Suprapubic skin (tissue), 4 donors: ENCODE results near the gene ATG5. TPM values are rescaled to one million over a fixed set of nuclear protein-coding genes. Genes with fewer than 3 reads are reported as not detected.
"Not testable (repeated sequence)": the region's sequence is repeated elsewhere in the genome, so short reads cannot be mapped to it uniquely, and the experiment has no call there.

Experiments used
- DNase-seq, 2 donors: peaks; one replicate each; pipeline ENCODE4 v3.0.0-alpha.2; 2019; ENCODE audit warnings: low spot score in 2 of 2
- H3K27ac ChIP-seq: fragments of 200-600 bp; sonication (generic); one replicate; pipeline ENCODE4 v1.5.1; 2019
- H3K27me3 ChIP-seq: fragments of 200-600 bp; sonication (generic); one replicate; pipeline ENCODE4 v1.5.1; 2019
- H3K36me3 ChIP-seq: fragments of 200-600 bp; sonication (generic); one replicate; pipeline ENCODE4 v1.5.1; 2019
- H3K4me1 ChIP-seq: fragments of 200-600 bp; sonication (generic); one replicate; pipeline ENCODE4 v1.5.1; 2019
- H3K4me3 ChIP-seq: fragments of 200-600 bp; sonication (generic); one replicate; pipeline ENCODE4 v1.5.1; 2019; ENCODE audit warnings: mild to moderate bottlenecking
- H3K9me3 ChIP-seq: fragments of 200-600 bp; sonication (generic); one replicate; pipeline ENCODE4 v1.5.1; 2019
- EP300 ChIP-seq: sonication (generic); formaldehyde crosslinking; IDR thresholded peaks from one replicate; pipeline ENCODE4 v1.6.1; 2017; ENCODE audit warnings: antibody characterized with exemption
- POLR2A ChIP-seq, 2 donors: fragments of 450-650 bp; IDR thresholded peaks; one replicate each; pipeline ENCODE4 v1.6.1; 2017; ENCODE audit warnings: antibody characterized with exemption in 2 of 2, mild to moderate bottlenecking in 2 of 2, moderate library complexity in 2 of 2
- POLR2AphosphoS5 ChIP-seq, 3 donors: sonication (generic); formaldehyde crosslinking; IDR thresholded peaks; one replicate each; pipeline ENCODE4 v1.6.1; 2017; ENCODE audit warnings: antibody characterized with exemption in 3 of 3
- WGBS: methylation state at CpG from one replicate; pipeline ENCODE4 v1.1.5; 2018; 5-methylcytosine and 5-hydroxymethylcytosine counted together
- total RNA-seq, 4 donors: library from RNA; depleted of rRNA; stranded (reverse); fragments of >200 nt; gene quantifications; one replicate each; pipeline ENCODE4 v1.1.0, GENCODE V29; 2016
- TF ChIP-seq, protein P1 (sequence below), 2 donors: fragments of 200-600 bp in 1 of 2; fragments of 450-650 bp in 1 of 2; sonication (generic) in 1 of 2; IDR thresholded peaks; one replicate each; pipeline ENCODE4 v1.5.1; 2016 to 2019; ENCODE audit warnings: antibody characterized with exemption in 2 of 2, mild to moderate bottlenecking in 1 of 2, moderate library complexity in 1 of 2

Gene ATG5
- total RNA-seq, 4 donors from 2014 or later: 18.1 to 25.7 (median 23.1) TPM

DNA sequence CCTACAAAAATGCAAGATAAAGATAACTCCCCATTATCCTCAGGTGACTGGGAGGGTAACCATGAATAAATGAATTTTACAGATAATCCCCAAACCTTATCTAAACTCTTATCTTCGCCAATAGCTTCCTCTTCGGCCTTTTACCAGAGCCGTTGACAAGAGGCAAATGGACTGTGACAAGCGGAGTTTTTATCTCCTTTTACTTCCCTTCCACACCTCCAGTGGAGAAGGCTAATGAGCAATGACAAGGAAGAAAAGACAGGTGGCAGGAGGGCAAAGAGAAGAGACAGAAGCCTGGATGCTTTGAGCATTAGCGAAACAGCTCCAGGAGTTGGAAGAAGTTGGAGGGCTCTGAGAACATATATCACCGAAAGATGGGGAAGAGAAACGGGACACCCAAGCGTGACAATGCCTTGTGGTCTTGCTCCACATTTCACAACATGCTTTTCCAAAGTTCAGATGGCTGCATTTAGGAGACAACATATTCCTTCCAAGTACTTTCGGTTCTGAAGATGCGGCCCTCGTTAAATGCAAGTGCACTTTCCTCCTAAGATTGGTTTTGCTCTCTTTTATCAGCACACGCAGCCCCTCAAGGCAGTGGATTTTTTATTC is 170.2 kb downstream of the ATG5 start:
- H3K36me3 ChIP-seq: no peaks in the 10 kb centered on the region
- DNase-seq: no peak
- H3K4me1 ChIP-seq: no peaks in the 10 kb centered on the region
- 86% methylated on average over 12 of the region's 12 CpGs for WGBS
- no peaks in the 10 kb centered on the region for H3K27me3 ChIP-seq
- H3K27ac ChIP-seq: no peak overlapping the region
- H3K4me3 ChIP-seq: no peak overlapping the region
- TF ChIP-seq, protein P1, sequence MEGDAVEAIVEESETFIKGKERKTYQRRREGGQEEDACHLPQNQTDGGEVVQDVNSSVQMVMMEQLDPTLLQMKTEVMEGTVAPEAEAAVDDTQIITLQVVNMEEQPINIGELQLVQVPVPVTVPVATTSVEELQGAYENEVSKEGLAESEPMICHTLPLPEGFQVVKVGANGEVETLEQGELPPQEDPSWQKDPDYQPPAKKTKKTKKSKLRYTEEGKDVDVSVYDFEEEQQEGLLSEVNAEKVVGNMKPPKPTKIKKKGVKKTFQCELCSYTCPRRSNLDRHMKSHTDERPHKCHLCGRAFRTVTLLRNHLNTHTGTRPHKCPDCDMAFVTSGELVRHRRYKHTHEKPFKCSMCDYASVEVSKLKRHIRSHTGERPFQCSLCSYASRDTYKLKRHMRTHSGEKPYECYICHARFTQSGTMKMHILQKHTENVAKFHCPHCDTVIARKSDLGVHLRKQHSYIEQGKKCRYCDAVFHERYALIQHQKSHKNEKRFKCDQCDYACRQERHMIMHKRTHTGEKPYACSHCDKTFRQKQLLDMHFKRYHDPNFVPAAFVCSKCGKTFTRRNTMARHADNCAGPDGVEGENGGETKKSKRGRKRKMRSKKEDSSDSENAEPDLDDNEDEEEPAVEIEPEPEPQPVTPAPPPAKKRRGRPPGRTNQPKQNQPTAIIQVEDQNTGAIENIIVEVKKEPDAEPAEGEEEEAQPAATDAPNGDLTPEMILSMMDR (IDR thresholded peaks at IDR 0.05): no peak
- TF ChIP-seq POLR2A (IDR thresholded peaks at IDR 0.05) (no peak), EP300 (no peak), POLR2AphosphoS5 (IDR thresholded peaks at IDR 0.05) (no peak)
- no peaks in the 10 kb centered on the region for H3K9me3 ChIP-seq

DNA sequence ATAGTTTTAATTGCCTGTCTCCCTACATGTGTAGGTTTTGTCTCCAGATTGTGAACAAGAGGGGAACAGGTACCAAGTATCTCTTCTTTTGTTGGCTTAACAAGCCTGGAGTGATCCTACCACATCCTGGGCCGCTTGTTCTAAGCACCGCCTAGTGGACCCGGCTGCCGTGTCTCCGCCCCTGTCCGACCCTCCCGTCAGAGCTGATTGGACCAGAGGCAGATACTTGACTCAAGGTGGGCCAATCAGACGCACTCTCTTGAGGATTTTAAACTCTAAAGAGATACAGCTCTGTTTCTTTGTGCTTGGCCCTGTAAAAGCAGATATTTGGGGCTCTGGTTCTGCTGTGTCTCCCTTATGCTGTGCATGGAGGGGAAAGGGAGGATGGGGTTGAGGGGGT is 171.2 kb downstream of the ATG5 start:
- no peak for TF ChIP-seq EP300
- TF ChIP-seq, protein P1 (IDR thresholded peaks at IDR 0.05): no peak
- 100% methylated on average over 8 of the region's 8 CpGs for WGBS
- no peak overlapping the region for H3K27ac ChIP-seq
- no peaks in the 10 kb centered on the region for H3K9me3 ChIP-seq
- H3K4me3 ChIP-seq: no peak overlapping the region
- DNase-seq: no peak
- H3K4me1 ChIP-seq: no peaks in the 10 kb centered on the region
- no peaks in the 10 kb centered on the region for H3K36me3 ChIP-seq
- H3K27me3 ChIP-seq: no peaks in the 10 kb centered on the region

DNA sequence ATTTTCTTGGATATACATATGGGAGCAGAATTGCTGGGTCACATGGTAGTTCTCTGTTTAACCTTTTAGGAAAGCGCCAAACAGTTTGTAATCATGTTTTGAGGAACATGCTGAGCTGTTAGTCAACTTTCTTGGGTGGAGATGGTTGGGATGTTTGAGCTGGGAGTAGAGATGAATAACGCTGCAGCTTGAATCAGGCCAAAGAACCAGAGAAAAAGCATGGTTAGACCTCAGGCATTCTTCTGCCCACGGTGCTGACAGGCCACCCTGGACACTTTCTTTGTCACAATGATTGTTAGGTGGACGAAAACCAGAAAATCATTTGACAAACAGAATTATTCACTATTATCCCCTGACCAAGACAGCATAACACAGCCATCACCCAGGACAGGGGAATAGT is 172.6 kb downstream of the ATG5 start:
- TF ChIP-seq, protein P1 (IDR thresholded peaks at IDR 0.05): no peak
- TF ChIP-seq POLR2A (IDR thresholded peaks at IDR 0.05) (no peak), EP300 (no peak), POLR2AphosphoS5 (IDR thresholded peaks at IDR 0.05) (no peak)
- 80% methylated on average over 4 of the region's 4 CpGs for WGBS

DNA sequence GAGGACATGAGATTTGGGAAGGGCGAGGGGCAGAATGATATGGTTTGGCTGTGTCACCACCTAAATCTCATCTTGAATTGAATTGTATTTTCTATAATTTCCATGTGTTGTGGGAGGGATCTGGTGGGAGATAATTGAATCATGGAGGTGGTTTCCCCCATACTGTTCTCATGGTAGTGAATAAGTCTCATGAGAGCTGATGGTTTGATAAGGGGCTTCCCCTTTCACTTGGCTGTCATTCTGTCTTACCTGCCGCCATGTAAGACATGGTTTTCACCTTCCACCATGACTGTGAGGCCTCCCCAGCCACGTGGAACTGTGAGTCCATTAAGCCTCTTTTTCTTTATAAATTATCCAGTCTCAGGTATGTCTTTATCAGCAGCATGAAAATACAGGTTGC is 173.1 kb downstream of the ATG5 start:
- 85% methylated on average over 3 of the region's 3 CpGs for WGBS
- not testable (repeated sequence) for H3K27me3 ChIP-seq, H3K4me3 ChIP-seq, H3K36me3 ChIP-seq, H3K9me3 ChIP-seq, DNase-seq, H3K4me1 ChIP-seq, H3K27ac ChIP-seq

More for the DNA sequence above, 172.6 kb downstream of the ATG5 start:
- Histone ChIP-seq H3K27me3 (no peaks in the 10 kb centered on the region), H3K4me3 (no peak overlapping the region), H3K36me3 (no peaks in the 10 kb centered on the region), H3K4me1 (no peaks in the 10 kb centered on the region), H3K27ac (no peak overlapping the region), H3K9me3 (no peaks in the 10 kb centered on the region)
- no peak for DNase-seq

DNA sequence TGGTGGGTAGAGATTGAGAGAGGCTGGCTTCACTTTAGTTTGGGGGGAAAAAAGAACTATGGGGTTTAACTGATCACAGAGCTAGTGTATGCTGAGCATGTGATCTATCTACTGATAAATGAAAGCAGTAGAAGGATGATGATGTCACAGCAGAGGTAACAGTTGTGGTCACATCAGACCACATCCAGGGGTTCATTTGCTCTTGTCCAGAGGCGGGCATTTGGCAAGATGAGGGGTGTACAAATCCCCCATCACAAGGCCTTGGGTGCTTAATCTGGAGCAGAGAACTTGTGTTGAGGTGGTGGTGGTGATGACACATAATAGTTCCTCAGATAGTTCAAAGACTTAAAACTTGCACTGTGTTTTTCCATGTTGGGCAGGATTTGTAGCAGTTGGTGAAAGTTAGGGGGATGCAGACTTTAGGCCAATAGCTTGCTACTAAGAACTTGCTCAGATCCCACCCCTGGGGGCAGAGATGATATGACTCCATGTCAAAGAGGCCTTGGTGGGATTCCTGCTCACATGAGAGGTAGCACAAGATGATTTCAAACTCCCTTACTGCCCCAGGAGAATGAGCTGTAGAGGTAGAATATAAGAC is 176.0 kb downstream of the ATG5 start:
- Histone ChIP-seq H3K27ac (no peak overlapping the region), H3K4me1 (no peaks in the 10 kb centered on the region), H3K36me3 (no peaks in the 10 kb centered on the region), H3K4me3 (no peak overlapping the region), H3K9me3 (no peaks in the 10 kb centered on the region), H3K27me3 (no peaks in the 10 kb centered on the region)
- TF ChIP-seq POLR2A (IDR thresholded peaks at IDR 0.05) (no peak), EP300 (no peak), POLR2AphosphoS5 (IDR thresholded peaks at IDR 0.05) (no peak)
- TF ChIP-seq, protein P1 (IDR thresholded peaks at IDR 0.05): no peak
- no peak for DNase-seq
- 93% methylated on average over 1 of the region's 1 CpG for WGBS

DNA sequence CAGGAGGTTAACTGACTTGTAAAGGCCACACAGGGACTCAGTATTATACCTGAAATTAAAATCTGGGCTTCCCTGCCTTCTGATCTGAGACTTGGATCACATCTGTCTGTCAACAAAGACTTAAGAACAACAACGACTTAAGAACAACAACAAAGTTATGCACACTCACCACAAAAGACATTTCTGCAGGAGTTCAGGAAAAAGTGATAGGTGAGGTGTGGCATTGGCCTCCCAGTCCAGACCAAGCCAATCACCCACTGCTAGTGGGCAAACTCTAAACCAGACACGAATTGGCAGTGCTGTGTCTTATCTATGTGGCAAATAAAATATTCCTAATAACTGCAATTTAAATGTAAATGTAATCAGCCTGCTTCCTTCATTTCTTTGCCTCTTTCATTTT is 178.1 kb downstream of the ATG5 start:
- no peak for TF ChIP-seq EP300
- TF ChIP-seq POLR2AphosphoS5 (IDR thresholded peaks at IDR 0.05): no peak
- TF ChIP-seq, protein P1 (IDR thresholded peaks at IDR 0.05): no peak
- no peak for TF ChIP-seq POLR2A (IDR thresholded peaks at IDR 0.05)
- H3K9me3 ChIP-seq: no peaks in the 10 kb centered on the region
- no peak overlapping the region for H3K27ac ChIP-seq
- no peaks in the 10 kb centered on the region for H3K27me3 ChIP-seq
- DNase-seq: no peak
- no peaks in the 10 kb centered on the region for H3K4me1 ChIP-seq
- 71% methylated on average over 1 of the region's 2 CpGs for WGBS
- H3K4me3 ChIP-seq: no peak overlapping the region
- H3K36me3 ChIP-seq: no peaks in the 10 kb centered on the region
